Spleen (tissue), 11 donors: ENCODE measurements around the gene RFX4. TPM values are rescaled to one million over a fixed set of nuclear protein-coding genes. Genes with fewer than 3 reads are reported as not detected.
A peak's percentile ranks its signal among the peaks of the same experiment; 100 is the strongest.

Experiments
- DNase-seq: peaks from one replicate; pipeline ENCODE4 v3.0.0-alpha.2; 2020
- H3K27ac ChIP-seq, 8 donors: fragments of 200-600 bp; sonication (generic) in 7 of 8; 1 replicate in 4 of 8; 2 replicates in 4 of 8; pipeline versions ENCODE4 v1.5.0 to v1.8.0; 2016 to 2021; ENCODE audit warnings: inconsistent platforms in 4 of 8, mild to moderate bottlenecking in 4 of 8, moderate library complexity in 1 of 8
- H3K27me3 ChIP-seq, 7 donors: fragments of 200-600 bp; sonication (generic) in 6 of 7; replicated peaks in 1 of 7; 1 replicate in 4 of 7; 2 replicates in 3 of 7; pipeline versions ENCODE4 v1.5.0 to v1.8.0; 2016 to 2021; ENCODE audit warnings: inconsistent platforms in 3 of 7, mild to moderate bottlenecking in 1 of 7
- H3K36me3 ChIP-seq, 6 donors: fragments of 200-600 bp; sonication (generic) in 5 of 6; 1 replicate in 4 of 6; 2 replicates in 2 of 6; pipeline versions ENCODE4 v1.5.0 to v1.8.0; 2016 to 2021; ENCODE audit warnings: inconsistent platforms in 2 of 6
- H3K4me1 ChIP-seq, 6 donors: fragments of 200-600 bp; sonication (generic) in 5 of 6; 1 replicate in 3 of 6; 2 replicates in 3 of 6; pipeline versions ENCODE4 v1.5.0 to v1.8.0; 2016 to 2021; ENCODE audit warnings: inconsistent platforms in 3 of 6
- H3K4me3 ChIP-seq, 8 donors: fragments of 200-600 bp; sonication (generic) in 7 of 8; 1 replicate in 4 of 8; 2 replicates in 4 of 8; pipeline versions ENCODE4 v1.5.0 to v1.8.0; 2016 to 2021; ENCODE audit warnings: inconsistent platforms in 4 of 8, mild to moderate bottlenecking in 4 of 8, moderate library complexity in 2 of 8
- H3K9me3 ChIP-seq, 8 donors: fragments of 200-600 bp; sonication (generic) in 7 of 8; 1 replicate in 4 of 8; 2 replicates in 4 of 8; pipeline versions ENCODE4 v1.5.0 to v1.8.0; 2016 to 2021; ENCODE audit warnings: inconsistent platforms in 4 of 8
- POLR2A ChIP-seq, 3 donors: fragments of 450-650 bp; IDR thresholded peaks; one replicate each; pipeline ENCODE4 v1.5.1; 2017; ENCODE audit warnings: antibody characterized with exemption in 3 of 3, mild to moderate bottlenecking in 1 of 3
- POLR2AphosphoS5 ChIP-seq, 3 donors: sonication (generic); formaldehyde crosslinking; IDR thresholded peaks; one replicate each; pipeline ENCODE4 v1.5.1; 2017; ENCODE audit warnings: antibody characterized with exemption in 3 of 3
- WGBS, 5 donors: extraction: QIAGEN DNeasy Blood & Tissue Kit in 3 of 5; methylation state at CpG; one replicate each; pipeline versions ENCODE4 v1.1.5 to v1.1.7; 2013 to 2018; 5-methylcytosine and 5-hydroxymethylcytosine counted together
- intact Hi-C: fragments of 100-400 bp; cut with DNase I; formaldehyde crosslinking; loops from one replicate; pipeline ENCODE4 v1.15.0; 2023; ENCODE audit warnings: low total_unique reads
- polyA plus RNA-seq, 3 donors: library from polyadenylated mRNA; stranded (reverse); fragments of 200-250 nt; gene quantifications; one replicate each; pipeline ENCODE4 v1.2.1, GENCODE V29; 2013
- total RNA-seq, 7 donors: library from RNA; depleted of rRNA in 3 of 7; stranded (reverse); fragments of >200 nt in 3 of 7; fragmentation: NEBNext Ultra II Directional in 4 of 7; extraction: Animal tissue kit (Norgen Biotek cat#: 25700) in 4 of 7; gene quantifications; one replicate each; pipeline versions ENCODE4 v1.1.0 to v1.2.1, GENCODE V29; 2016 to 2021
- TF ChIP-seq, protein P1 (sequence below), 11 experiments: fragments of 200-600 bp in 7 of 11; fragments of 450-650 bp in 4 of 11; sonication (generic) in 4 of 11; IDR thresholded peaks in 8 of 11; conservative IDR thresholded peaks in 3 of 11; 1 replicate in 7 of 11; 2 replicates in 4 of 11; pipeline versions ENCODE4 v1.4.0 to v1.8.0; 2016 to 2021; ENCODE audit warnings: antibody characterized with exemption in 11 of 11, inconsistent platforms in 4 of 11, mild to moderate bottlenecking in 1 of 11
- donor health status: healthy with polysubstance abuse.
- donor health status: DM: no; HTN: no; CAD: no; lungs with moderate emphysema.
- donor health status: DM: no; HTN: no; CAD: no.
- donor health status: Bipolar disorder and iron deficiency.
- donor health status: healthy.
- donor health status: DM: no; HTN: no; CAD: no.
- donor health status: DM: yes; HTN: yes; CAD: no.

The RFX4 gene
- total and polyA plus RNA-seq, 10 donors: not detected

DNA sequence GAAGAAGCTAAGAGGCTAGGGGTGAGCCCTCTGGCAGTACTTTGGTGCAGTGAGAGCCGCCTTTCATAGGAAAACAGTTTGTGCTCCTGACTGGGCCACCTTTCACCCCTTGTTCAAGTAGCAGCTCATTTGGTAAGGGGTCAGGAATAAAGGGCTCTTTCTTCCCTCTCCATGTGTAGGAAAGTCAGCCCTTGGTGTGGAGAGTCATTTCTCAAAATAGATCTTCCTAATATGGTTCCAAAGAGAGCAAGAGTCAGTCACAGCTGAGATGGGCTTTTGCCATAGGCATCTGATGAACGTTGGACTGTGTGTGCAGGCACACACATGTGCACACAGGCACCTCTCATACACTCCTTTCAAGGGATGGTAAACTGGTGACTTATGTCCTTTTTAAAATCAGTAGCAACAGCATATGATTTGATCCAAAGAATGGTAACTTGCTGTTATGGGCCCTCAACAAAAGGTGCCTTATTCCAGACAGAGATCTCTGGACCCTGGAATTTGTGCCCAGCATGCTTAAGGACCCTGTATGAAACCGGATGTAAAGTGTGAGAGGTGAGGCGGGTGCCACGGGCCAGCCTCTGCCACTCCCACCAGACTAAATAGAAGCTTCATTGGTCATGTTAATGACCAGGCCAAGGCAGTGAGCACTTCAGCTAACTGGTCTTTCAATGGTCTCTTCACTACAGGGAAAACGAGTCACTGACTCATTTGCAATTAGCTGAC lies 175.0 kb downstream of the RFX4 start:
- intact Hi-C loops: no loop called here
- peak overlapping the region in 3 of 8 donors; percentile 80 to 87 (median 86) for H3K27ac ChIP-seq
- H3K9me3 ChIP-seq: no peaks in the 10 kb centered on the region
- no peak for DNase-seq
- no peaks in the 10 kb centered on the region for H3K27me3 ChIP-seq
- TF ChIP-seq POLR2AphosphoS5 (IDR thresholded peaks at IDR 0.05): peak in 1 of 3 donors; percentile 50
- TF ChIP-seq, protein P1, sequence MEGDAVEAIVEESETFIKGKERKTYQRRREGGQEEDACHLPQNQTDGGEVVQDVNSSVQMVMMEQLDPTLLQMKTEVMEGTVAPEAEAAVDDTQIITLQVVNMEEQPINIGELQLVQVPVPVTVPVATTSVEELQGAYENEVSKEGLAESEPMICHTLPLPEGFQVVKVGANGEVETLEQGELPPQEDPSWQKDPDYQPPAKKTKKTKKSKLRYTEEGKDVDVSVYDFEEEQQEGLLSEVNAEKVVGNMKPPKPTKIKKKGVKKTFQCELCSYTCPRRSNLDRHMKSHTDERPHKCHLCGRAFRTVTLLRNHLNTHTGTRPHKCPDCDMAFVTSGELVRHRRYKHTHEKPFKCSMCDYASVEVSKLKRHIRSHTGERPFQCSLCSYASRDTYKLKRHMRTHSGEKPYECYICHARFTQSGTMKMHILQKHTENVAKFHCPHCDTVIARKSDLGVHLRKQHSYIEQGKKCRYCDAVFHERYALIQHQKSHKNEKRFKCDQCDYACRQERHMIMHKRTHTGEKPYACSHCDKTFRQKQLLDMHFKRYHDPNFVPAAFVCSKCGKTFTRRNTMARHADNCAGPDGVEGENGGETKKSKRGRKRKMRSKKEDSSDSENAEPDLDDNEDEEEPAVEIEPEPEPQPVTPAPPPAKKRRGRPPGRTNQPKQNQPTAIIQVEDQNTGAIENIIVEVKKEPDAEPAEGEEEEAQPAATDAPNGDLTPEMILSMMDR (IDR thresholded peaks at IDR 0.05 in 8 of 11, conservative IDR thresholded peaks at IDR 0.05 in 3 of 11): no peak
- WGBS, 5 donors: 79 to 87% (median 85%) methylated on average over 6 of the region's 6 CpGs
- peaks cover 0 to 33% (median 28%) of the 10 kb centered on the region in 6 donors for H3K4me1 ChIP-seq
- no peak overlapping the region for H3K4me3 ChIP-seq
- H3K36me3 ChIP-seq: no peaks in the 10 kb centered on the region

DNA sequence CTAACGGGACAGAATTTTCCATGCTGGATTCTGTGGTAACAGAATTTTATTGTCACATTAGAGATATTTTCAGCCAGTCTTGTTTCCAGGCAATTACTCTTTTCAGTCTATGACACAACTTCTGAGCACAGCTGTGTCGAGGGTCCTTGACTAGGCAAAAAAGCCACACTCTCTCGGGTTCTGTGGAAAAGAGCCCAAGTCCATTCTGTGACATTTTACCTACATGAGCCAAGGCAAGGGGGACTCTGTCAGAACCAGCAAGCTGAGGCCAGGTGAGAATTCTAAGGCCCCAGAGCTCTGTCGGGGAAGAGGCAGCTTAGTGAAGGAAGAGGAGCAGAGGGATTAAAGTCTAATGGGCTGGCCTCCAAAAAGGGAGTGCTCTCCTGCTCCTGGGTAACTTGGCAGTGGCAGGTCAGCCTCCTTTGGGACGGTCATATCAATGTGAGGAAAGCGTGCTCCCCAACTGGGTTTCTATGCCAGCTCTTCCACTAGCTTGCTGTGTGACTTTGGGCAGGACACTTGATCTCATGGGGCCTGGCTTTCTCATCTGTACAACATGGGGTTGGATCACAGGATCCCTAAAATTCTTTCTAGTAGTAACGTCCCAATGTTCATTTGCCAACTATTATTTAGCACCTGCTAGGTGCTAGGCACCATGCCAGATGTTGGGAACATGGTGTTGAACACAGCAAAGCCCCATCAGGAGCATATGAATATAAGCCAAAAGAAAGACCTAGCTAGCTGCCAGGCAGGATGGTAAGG lies 175.7 kb downstream of the RFX4 start:
- Histone ChIP-seq H3K4me3 (no peak overlapping the region), H3K9me3 (no peaks in the 10 kb centered on the region), H3K4me1 (peaks cover 0 to 28% (median 25%) of the 10 kb centered on the region in 6 donors), H3K36me3 (no peaks in the 10 kb centered on the region), H3K27ac (peak overlapping the region in 4 of 8 donors; percentile 71 to 87 (median 83)), H3K27me3 (no peaks in the 10 kb centered on the region)
- intact Hi-C loops: no loop called here
- no peak for DNase-seq
- whole genome bisulfite sequencing, 5 donors: 82 to 94% (median 86%) methylated on average over 7 of the region's 7 CpGs
- TF ChIP-seq POLR2AphosphoS5 (IDR thresholded peaks at IDR 0.05): no peak
- TF ChIP-seq, protein P1 (IDR thresholded peaks at IDR 0.05 in 8 of 11, conservative IDR thresholded peaks at IDR 0.05 in 3 of 11): no peak
- no peak for TF ChIP-seq POLR2A (IDR thresholded peaks at IDR 0.05)

DNA sequence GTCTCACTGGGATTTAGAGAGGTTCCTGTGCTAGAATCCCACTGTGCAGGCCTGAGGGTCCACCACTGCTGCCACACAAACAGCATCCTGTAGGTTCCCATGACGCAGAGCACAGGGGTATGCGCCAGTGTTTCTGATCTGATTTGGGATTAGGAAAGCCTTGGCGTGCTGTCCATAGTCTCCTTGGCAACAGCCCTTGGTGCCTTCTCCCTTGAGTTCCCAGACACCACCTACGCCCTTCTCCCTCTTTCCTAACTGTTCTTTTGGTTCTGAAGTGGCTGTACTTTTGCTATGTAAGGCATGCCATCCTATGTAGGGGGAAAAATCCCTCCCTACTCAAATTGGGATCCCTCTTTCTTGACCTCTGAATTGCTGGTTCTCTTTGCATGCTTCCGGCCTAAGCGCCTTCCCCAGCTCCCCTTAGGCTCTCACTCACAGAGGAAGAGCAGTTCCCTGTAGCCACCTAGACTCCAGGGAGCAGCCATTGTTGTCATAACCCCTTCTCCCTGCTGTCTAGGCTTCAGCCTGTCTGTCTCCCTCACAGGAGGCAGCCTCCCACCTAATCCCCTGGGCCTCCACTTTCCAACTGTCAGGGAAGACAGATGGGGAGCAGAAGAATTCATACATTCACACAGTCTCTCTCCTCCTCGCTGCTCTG lies 176.9 kb downstream of the RFX4 start:
- TF ChIP-seq POLR2AphosphoS5 (IDR thresholded peaks at IDR 0.05) (no peak), POLR2A (IDR thresholded peaks at IDR 0.05) (no peak)
- TF ChIP-seq, protein P1 (IDR thresholded peaks at IDR 0.05 in 8 of 11, conservative IDR thresholded peaks at IDR 0.05 in 3 of 11): no peak
- Histone ChIP-seq H3K27ac (peak overlapping the region in 7 of 8 donors; percentile 29 to 87 (median 71)), H3K4me1 (peaks cover 0 to 21% (median 19%) of the 10 kb centered on the region in 6 donors), H3K36me3 (no peaks in the 10 kb centered on the region), H3K27me3 (peaks cover 0 to under 1% (median 0%) of the 10 kb centered on the region in 7 donors), H3K9me3 (no peaks in the 10 kb centered on the region), H3K4me3 (peak overlapping the region in 2 of 8 donors; percentile 16 to 41)
- intact Hi-C loops: no loop called here
- DNase-seq: no peak
- WGBS, 5 donors: 72 to 76% (median 74%) methylated on average over 7 of the region's 7 CpGs
